ENCODE measurements around the gene COL23A1.
"Not testable (repeated sequence)": the region's sequence is repeated elsewhere in the genome, so short reads cannot be mapped to it uniquely, and the experiment has no call there.

COL23A1 gene

GRCh38 chr5:178376921-178377582, 213.1 kb downstream of the COL23A1 start:
- H3K4me3 ChIP-seq (ENCODE audit: low read depth, low read length), result no peak overlapping the region
- TF ChIP-seq, protein P1, sequence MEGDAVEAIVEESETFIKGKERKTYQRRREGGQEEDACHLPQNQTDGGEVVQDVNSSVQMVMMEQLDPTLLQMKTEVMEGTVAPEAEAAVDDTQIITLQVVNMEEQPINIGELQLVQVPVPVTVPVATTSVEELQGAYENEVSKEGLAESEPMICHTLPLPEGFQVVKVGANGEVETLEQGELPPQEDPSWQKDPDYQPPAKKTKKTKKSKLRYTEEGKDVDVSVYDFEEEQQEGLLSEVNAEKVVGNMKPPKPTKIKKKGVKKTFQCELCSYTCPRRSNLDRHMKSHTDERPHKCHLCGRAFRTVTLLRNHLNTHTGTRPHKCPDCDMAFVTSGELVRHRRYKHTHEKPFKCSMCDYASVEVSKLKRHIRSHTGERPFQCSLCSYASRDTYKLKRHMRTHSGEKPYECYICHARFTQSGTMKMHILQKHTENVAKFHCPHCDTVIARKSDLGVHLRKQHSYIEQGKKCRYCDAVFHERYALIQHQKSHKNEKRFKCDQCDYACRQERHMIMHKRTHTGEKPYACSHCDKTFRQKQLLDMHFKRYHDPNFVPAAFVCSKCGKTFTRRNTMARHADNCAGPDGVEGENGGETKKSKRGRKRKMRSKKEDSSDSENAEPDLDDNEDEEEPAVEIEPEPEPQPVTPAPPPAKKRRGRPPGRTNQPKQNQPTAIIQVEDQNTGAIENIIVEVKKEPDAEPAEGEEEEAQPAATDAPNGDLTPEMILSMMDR (IDR thresholded peaks at IDR 0.05; ENCODE audit: low read depth, low read length, missing control alignments), result no peak
- no peak for DNase-seq (ENCODE audit: low read depth)

- TF ChIP-seq, protein P1 (IDR thresholded peaks at IDR 0.05; ENCODE audit: low read depth, low read length, missing control alignments), result no peak
- H3K4me3 ChIP-seq (ENCODE audit: low read depth, low read length), result no peak overlapping the region
- DNase-seq (ENCODE audit: low read depth), result no peak
Measured at GRCh38 chr5:178375348-178375747, 214.8 kb downstream of the COL23A1 start.

- no peak for DNase-seq (ENCODE audit: low read depth)
- TF ChIP-seq, protein P1 (IDR thresholded peaks at IDR 0.05; ENCODE audit: low read depth, low read length, missing control alignments), result no peak
- no peak overlapping the region for H3K4me3 ChIP-seq (ENCODE audit: low read depth, low read length)
Measured at GRCh38 chr5:178373711-178374110, 216.5 kb downstream of the COL23A1 start.

- TF ChIP-seq, protein P1 (IDR thresholded peaks at IDR 0.05; ENCODE audit: low read depth, low read length, missing control alignments), result no peak
Measured at GRCh38 chr5:178372142-178372571, 218.0 kb downstream of the COL23A1 start.

DNA sequence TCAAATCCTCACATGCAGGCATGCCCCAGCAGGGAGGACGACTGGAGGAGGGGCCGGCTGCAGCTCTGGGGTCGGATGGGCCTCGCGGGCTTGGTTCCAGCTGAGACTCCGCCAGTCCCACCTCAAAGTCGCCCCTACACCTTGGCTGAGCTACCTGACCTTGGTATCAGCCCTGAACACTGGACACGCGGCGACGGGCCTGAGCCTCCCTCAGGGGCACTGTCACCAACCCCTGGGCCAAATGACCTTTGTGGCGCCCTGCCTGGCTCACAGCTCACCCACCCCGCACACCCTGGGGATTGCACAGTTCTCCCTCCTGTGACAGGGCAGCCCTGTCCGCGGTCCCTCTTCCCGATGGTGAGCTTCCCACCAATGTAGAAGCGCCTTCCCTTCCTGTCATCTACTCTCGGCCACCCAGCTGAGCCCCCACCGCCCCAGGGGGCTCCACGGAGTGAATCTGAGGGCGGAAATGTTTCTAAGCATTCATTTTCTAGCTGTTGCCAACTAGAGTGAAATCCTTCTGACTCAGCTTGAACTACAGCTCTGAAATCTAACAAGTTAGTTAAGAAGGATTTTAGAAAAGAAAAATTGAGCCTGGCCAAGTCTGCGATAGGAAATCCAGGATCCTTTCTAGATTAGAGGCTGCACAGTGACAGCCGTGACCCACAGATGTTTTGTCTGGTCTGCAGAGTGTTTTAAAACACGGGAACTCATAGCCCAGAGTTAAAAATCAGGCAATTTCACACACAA, 218.7 kb downstream of the COL23A1 start:
- TF ChIP-seq, protein P1 (IDR thresholded peaks at IDR 0.05; ENCODE audit: low read depth, low read length, missing control alignments), result no peak
- DNase-seq (ENCODE audit: low read depth), result no peak
- no peak overlapping the region for H3K4me3 ChIP-seq (ENCODE audit: low read depth, low read length)

More at GRCh38 chr5:178372142-178372571, 218.0 kb downstream of the COL23A1 start:
- no peak overlapping the region for H3K4me3 ChIP-seq (ENCODE audit: low read depth, low read length)
- no peak for DNase-seq (ENCODE audit: low read depth)

- no peak overlapping the region for H3K4me3 ChIP-seq (ENCODE audit: low read depth, low read length)
- DNase-seq (ENCODE audit: low read depth), result no peak
- TF ChIP-seq, protein P1 (IDR thresholded peaks at IDR 0.05; ENCODE audit: low read depth, low read length, missing control alignments), result no peak
Measured at GRCh38 chr5:178370102-178370501, 220.1 kb downstream of the COL23A1 start.

- not testable (repeated sequence) for H3K4me3 ChIP-seq (ENCODE audit: low read depth, low read length); DNase-seq (ENCODE audit: low read depth)
Measured at GRCh38 chr5:178369469-178369868, 220.7 kb downstream of the COL23A1 start.
